Measurements from ENCODE around the gene RNF17.

Gene RNF17

DNA sequence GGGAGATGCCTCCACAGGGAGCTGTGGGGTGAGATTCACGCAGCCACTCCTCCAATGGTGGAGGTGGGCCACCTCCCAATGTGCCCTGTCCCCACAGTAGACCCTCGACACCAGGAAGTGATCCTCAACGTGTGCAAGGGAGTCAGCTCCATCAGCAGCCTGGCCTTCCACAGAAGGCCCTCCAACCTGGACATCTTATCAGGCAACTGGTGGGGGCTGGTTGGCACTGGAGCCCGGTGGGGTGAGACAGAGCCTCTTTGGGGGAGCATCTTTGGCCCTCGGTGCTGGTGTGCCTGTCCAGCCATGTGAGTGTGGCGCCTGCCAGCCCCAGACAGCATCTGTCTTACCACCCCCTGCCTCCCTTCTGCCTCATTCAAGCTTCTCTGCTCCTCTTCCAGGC, 19.7 kb upstream of the RNF17 start:
- ChIA-PET POLR2A (no interaction called here), CTCF (no interaction called here)
- Histone ChIP-seq H3K36me3 (ENCODE audit: control insufficient read depth in 2 of 2, insufficient read depth in 1 of 2, low read length in 2 of 2) (no peaks in the 10 kb centered on the region), H3K4me3 (ENCODE audit: low read depth, low read length) (no peak overlapping the region), H3K9me3 (ENCODE audit: control insufficient read depth, insufficient read depth, low read depth, low read length) (no peaks in the 10 kb centered on the region), H3K27ac (ENCODE audit: extremely low read depth, low read depth, low read length) (no peak overlapping the region), H3K4me1 (ENCODE audit: control insufficient read depth, insufficient read depth, low read length) (no peaks in the 10 kb centered on the region)
- TF ChIP-seq ZNF169 (tag by site-specific recombination; IDR thresholded peaks at IDR 0.05), result no peak
- TF ChIP-seq, protein P1, sequence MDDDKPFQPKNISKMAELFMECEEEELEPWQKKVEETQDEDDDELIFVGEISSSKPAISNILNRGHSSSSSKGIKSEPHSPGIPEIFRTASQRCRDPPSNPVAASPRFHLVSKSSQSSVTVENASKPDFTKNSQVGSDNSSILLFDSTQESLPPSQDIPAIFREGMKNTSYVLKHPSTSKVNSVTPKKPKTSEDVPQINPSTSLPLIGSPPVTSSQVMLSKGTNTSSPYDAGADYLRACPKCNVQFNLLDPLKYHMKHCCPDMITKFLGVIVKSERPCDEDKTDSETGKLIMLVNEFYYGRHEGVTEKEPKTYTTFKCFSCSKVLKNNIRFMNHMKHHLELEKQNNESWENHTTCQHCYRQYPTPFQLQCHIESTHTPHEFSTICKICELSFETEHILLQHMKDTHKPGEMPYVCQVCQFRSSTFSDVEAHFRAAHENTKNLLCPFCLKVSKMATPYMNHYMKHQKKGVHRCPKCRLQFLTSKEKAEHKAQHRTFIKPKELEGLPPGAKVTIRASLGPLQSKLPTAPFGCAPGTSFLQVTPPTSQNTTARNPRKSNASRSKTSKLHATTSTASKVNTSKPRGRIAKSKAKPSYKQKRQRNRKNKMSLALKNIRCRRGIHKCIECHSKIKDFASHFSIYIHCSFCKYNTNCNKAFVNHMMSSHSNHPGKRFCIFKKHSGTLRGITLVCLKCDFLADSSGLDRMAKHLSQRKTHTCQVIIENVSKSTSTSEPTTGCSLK (tag by site-specific recombination; IDR thresholded peaks at IDR 0.05), result no peak
- TF ChIP-seq ZNF549 (tag by site-specific recombination; IDR thresholded peaks at IDR 0.05), result no peak
- no peak for TF ChIP-seq SP2 (tag by site-specific recombination; IDR thresholded peaks at IDR 0.05)
- TF ChIP-seq ZFP37 (tag by site-specific recombination; IDR thresholded peaks at IDR 0.05), result no peak
- TF ChIP-seq ZNF335 (tag by site-specific recombination; conservative IDR thresholded peaks at IDR 0.05), result no peak
- TF ChIP-seq ZNF473 (tag by site-specific recombination; IDR thresholded peaks at IDR 0.05), result no peak
- TF ChIP-seq, protein P2, sequence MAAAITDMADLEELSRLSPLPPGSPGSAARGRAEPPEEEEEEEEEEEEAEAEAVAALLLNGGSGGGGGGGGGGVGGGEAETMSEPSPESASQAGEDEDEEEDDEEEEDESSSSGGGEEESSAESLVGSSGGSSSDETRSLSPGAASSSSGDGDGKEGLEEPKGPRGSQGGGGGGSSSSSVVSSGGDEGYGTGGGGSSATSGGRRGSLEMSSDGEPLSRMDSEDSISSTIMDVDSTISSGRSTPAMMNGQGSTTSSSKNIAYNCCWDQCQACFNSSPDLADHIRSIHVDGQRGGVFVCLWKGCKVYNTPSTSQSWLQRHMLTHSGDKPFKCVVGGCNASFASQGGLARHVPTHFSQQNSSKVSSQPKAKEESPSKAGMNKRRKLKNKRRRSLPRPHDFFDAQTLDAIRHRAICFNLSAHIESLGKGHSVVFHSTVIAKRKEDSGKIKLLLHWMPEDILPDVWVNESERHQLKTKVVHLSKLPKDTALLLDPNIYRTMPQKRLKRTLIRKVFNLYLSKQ (tag by site-specific recombination; IDR thresholded peaks at IDR 0.05; ENCODE audit: borderline replicate concordance), result no peak
- TF ChIP-seq ZNF138 (tag by site-specific recombination; IDR thresholded peaks at IDR 0.05; ENCODE audit: borderline replicate concordance), result no peak
- TF ChIP-seq ZNF146 (tag by site-specific recombination; IDR thresholded peaks at IDR 0.05), result no peak
- no peak for TF ChIP-seq ZNF654 (tag by site-specific recombination; IDR thresholded peaks at IDR 0.05; ENCODE audit: low read depth)
- TF ChIP-seq TCF7L2 (IDR thresholded peaks at IDR 0.05; ENCODE audit: borderline replicate concordance, low read depth, low read length), result no peak

DNA sequence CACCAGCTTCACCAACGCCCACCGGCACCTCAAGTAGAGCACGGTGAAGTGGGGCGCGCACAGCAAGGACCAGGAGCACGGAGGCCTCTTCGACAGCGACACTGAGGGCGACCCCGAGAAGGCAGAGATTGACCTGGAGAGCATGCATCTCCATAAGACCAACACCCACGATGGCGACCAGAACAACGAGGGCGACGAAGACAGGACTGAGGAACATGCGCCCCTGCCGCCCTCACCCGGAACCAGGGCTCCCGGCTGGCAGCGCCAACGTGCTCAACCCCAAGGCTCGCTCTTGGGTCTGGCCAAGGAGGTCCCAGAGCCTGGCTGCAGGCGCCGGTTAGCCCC, 18.5 kb upstream of the RNF17 start:
- no peak for TF ChIP-seq KLF16 (tag by site-specific recombination; IDR thresholded peaks at IDR 0.05)
- no peak for TF ChIP-seq ZNF785 (tag by site-specific recombination; IDR thresholded peaks at IDR 0.05)
- no peak for TF ChIP-seq ZSCAN30 (tag by site-specific recombination; IDR thresholded peaks at IDR 0.05)
- TF ChIP-seq GLI2 (tag by site-specific recombination; IDR thresholded peaks at IDR 0.05; ENCODE audit: borderline replicate concordance, low read depth), result no peak
- no peak for TF ChIP-seq ZNF2 (tag by site-specific recombination; IDR thresholded peaks at IDR 0.05)
- no peak for TF ChIP-seq ZNF768 (tag by site-specific recombination; IDR thresholded peaks at IDR 0.05)
- TF ChIP-seq ZNF211 (tag by site-specific recombination; IDR thresholded peaks at IDR 0.05; ENCODE audit: low read depth), result no peak
- TF ChIP-seq ZNF664 (tag by site-specific recombination; IDR thresholded peaks at IDR 0.05), result no peak
- no peak for TF ChIP-seq ZNF514 (tag by site-specific recombination; IDR thresholded peaks at IDR 0.05)
- TF ChIP-seq ZNF610 (tag by site-specific recombination; IDR thresholded peaks at IDR 0.05; ENCODE audit: borderline replicate concordance), result no peak
- no peak for TF ChIP-seq ZNF146 (tag by site-specific recombination; IDR thresholded peaks at IDR 0.05)
- no peak for TF ChIP-seq ZFP69B (tag by site-specific recombination; IDR thresholded peaks at IDR 0.05)
- TF ChIP-seq, protein P3, sequence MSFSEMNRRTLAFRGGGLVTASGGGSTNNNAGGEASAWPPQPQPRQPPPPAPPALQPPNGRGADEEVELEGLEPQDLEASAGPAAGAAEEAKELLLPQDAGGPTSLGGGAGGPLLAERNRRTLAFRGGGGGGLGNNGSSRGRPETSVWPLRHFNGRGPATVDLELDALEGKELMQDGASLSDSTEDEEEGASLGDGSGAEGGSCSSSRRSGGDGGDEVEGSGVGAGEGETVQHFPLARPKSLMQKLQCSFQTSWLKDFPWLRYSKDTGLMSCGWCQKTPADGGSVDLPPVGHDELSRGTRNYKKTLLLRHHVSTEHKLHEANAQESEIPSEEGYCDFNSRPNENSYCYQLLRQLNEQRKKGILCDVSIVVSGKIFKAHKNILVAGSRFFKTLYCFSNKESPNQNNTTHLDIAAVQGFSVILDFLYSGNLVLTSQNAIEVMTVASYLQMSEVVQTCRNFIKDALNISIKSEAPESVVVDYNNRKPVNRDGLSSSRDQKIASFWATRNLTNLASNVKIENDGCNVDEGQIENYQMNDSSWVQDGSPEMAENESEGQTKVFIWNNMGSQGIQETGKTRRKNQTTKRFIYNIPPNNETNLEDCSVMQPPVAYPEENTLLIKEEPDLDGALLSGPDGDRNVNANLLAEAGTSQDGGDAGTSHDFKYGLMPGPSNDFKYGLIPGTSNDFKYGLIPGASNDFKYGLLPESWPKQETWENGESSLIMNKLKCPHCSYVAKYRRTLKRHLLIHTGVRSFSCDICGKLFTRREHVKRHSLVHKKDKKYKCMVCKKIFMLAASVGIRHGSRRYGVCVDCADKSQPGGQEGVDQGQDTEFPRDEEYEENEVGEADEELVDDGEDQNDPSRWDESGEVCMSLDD (tag by site-specific recombination; IDR thresholded peaks at IDR 0.05), result no peak
- TF ChIP-seq ZNF221 (tag by site-specific recombination; IDR thresholded peaks at IDR 0.05; ENCODE audit: borderline replicate concordance), result no peak
- no peak for TF ChIP-seq ZNF501 (tag by site-specific recombination; IDR thresholded peaks at IDR 0.05)
- no peak overlapping the region for H3K27ac ChIP-seq (ENCODE audit: extremely low read depth, low read depth, low read length)
- CTCF ChIA-PET, result interaction anchor here (0.5 kb wide), 1 partner anchor 225 kb away, joined by 3 read pairs; no protein-coding TSS in a partner anchor
- H3K4me1 ChIP-seq (ENCODE audit: control insufficient read depth, insufficient read depth, low read length), result no peaks in the 10 kb centered on the region
- no peak overlapping the region for H3K4me3 ChIP-seq (ENCODE audit: low read depth, low read length)
- no peaks in the 10 kb centered on the region for H3K9me3 ChIP-seq (ENCODE audit: control insufficient read depth, insufficient read depth, low read depth, low read length)
- POLR2A ChIA-PET, result no interaction called here
- no peaks in the 10 kb centered on the region for H3K36me3 ChIP-seq (ENCODE audit: control insufficient read depth in 2 of 2, insufficient read depth in 1 of 2, low read length in 2 of 2)
